HepG2 (cell line): ENCODE data around the gene PRDX3. TPM values are rescaled to one million over a fixed set of nuclear protein-coding genes. Genes with fewer than 3 reads are reported as not detected.

Source experiments
- AKAP8 ChIP-seq: sonication (generic); formaldehyde crosslinking; IDR thresholded peaks from 2 replicates; pipeline ENCODE4 v1.5.1; 2020; ENCODE audit warnings: mild to moderate bottlenecking, missing genetic modification reagents
- CCDC6 ChIP-seq: sonication (generic); formaldehyde crosslinking; IDR thresholded peaks from 2 replicates; pipeline ENCODE4 v1.8.1; 2022; ENCODE audit warnings: mild to moderate bottlenecking, missing genetic modification reagents, moderate library complexity
- DNMT1 ChIP-seq: sonication (generic); formaldehyde crosslinking; IDR thresholded peaks from 2 replicates; pipeline ENCODE4 v1.5.1; 2020; ENCODE audit warnings: mild to moderate bottlenecking, missing genetic modification reagents
- FOXJ3 ChIP-seq: sonication (generic); formaldehyde crosslinking; IDR thresholded peaks from 2 replicates; pipeline ENCODE4 v1.4.0; 2020; ENCODE audit warnings: missing genetic modification reagents, mild to moderate bottlenecking, borderline replicate concordance
- MED1 ChIP-seq: sonication (generic); formaldehyde crosslinking; IDR thresholded peaks from 2 replicates; pipeline ENCODE4 v1.4.0; 2020; ENCODE audit warnings: missing genetic modification reagents
- NFKB2 ChIP-seq: sonication (generic); formaldehyde crosslinking; IDR thresholded peaks from 2 replicates; pipeline ENCODE4 v1.4.0; 2020; ENCODE audit warnings: missing genetic modification reagents, borderline replicate concordance
- NFRKB ChIP-seq: fragments of 450-650 bp; IDR thresholded peaks from 2 replicates; pipeline ENCODE4 v1.6.1; 2017
- SIN3A ChIP-seq: IDR thresholded peaks from 2 replicates; pipeline ENCODE4 v1.6.1; 2011; ENCODE audit warnings: low read depth, mild to moderate bottlenecking, control low read depth, low read length, borderline replicate concordance
- SMAD1 ChIP-seq: sonication (generic); formaldehyde crosslinking; IDR thresholded peaks from 2 replicates; pipeline ENCODE4 v1.4.0; 2020; ENCODE audit warnings: missing genetic modification reagents, low read depth, mild to moderate bottlenecking, borderline replicate concordance
- SNAI1 ChIP-seq: sonication (generic); formaldehyde crosslinking; IDR thresholded peaks from 2 replicates; pipeline ENCODE4 v1.5.0; 2020; ENCODE audit warnings: mild to moderate bottlenecking, missing genetic modification reagents, borderline replicate concordance
- ZNF17 ChIP-seq: sonication (generic); formaldehyde crosslinking; IDR thresholded peaks from 2 replicates; pipeline ENCODE4 v1.5.0; 2020; ENCODE audit warnings: mild to moderate bottlenecking, missing genetic modification reagents
- ZSCAN29 ChIP-seq: sonication (generic); formaldehyde crosslinking; conservative IDR thresholded peaks from 2 replicates; pipeline ENCODE4 v1.4.0; 2020; ENCODE audit warnings: mild to moderate bottlenecking, missing genetic modification reagents
- polyA plus RNA-seq, 8 experiments: library from polyadenylated mRNA; depleted of rRNA in 3 of 8; stranded (reverse) in 7 of 8; unstranded in 1 of 8; fragments of >200 nt; fragmentation: Illumina TruSeq in 4 of 8; extraction: Trizol in 4 of 8; gene quantifications; 2 replicates each; pipeline versions ENCODE4 v1.2.1 to v1.2.3, GENCODE V29; 2011 to 2016; ENCODE audit warnings: low read depth in 4 of 8, missing spikeins in 1 of 8, mixed read lengths in 1 of 8; ENCODE audit not compliant: insufficient read depth in 1 of 8
- total RNA-seq, 5 experiments: library from RNA; depleted of rRNA; stranded (reverse); fragments of >200 nt; fragmentation: Illumina TruSeq; extraction: Trizol; gene quantifications; 2 replicates each; pipeline ENCODE4 v1.2.3, GENCODE V29; 2016; ENCODE audit warnings: low read depth in 1 of 5
- TF ChIP-seq, protein P1 (sequence below): sonication (generic); formaldehyde crosslinking; IDR thresholded peaks from 2 replicates; pipeline ENCODE4 v1.9.0; 2022; ENCODE audit warnings: low read depth, missing genetic modification reagents
- TF ChIP-seq, protein P2 (sequence below): sonication (generic); formaldehyde crosslinking; IDR thresholded peaks from 2 replicates; pipeline ENCODE4 v1.4.0; 2020; ENCODE audit warnings: missing genetic modification reagents, borderline replicate concordance
- TF ChIP-seq, protein P3 (sequence below): sonication (generic); formaldehyde crosslinking; IDR thresholded peaks from 2 replicates; pipeline ENCODE4 v1.5.1; 2020; ENCODE audit warnings: mild to moderate bottlenecking, missing genetic modification reagents, borderline replicate concordance
- TF ChIP-seq, protein P4 (sequence below): sonication (generic); formaldehyde crosslinking; IDR thresholded peaks from 2 replicates; pipeline ENCODE4 v1.4.0; 2020; ENCODE audit warnings: missing genetic modification reagents
- TF ChIP-seq, protein P5 (sequence below): sonication (generic); formaldehyde crosslinking; IDR thresholded peaks from 2 replicates; pipeline ENCODE4 v1.4.0; 2020; ENCODE audit warnings: mild to moderate bottlenecking, missing genetic modification reagents

PRDX3 gene
- total and polyA plus RNA-seq, 2 of the 13 experiments (the other 11 are each of a cell fraction or from before 2014, with no cell fraction given) = 407 to 565 TPM

DNA sequence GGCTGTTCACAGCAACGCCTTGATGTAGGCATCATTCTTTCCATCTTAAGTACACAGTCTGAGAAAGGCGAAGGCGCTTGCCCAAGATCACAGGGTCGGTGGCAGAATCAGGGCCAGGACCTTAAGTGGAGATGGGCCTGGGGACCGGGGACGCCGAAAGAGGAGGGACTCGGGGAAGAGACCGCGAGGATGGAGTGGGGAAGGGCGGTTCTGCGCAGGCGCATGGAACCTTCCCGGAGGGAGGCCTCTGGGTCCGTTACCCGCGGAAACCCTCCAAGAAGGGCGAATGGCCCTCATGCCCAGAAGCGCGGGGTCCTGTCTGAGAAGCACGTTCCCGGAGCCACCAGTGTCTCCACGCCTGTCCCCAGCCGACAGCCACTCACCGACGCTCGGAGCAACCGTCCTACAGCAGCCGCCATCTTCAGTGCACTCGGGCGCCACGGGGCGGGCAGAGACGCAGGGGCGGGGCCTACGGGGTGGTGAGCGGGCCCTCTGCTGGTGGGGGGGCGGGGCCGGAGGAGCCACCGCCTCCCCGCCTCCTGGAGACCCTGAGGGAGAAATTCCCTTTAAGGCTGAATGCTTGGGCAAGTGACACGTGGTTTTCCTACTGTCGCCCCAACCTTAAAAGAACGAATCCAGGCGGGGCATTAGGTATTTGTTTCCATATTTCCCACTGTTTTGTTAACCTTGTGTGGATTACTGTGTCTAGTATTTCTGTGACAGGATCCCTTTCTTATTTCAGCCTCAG lies at the start of gene PRDX3 (continued):
- TF ChIP-seq, protein P1, sequence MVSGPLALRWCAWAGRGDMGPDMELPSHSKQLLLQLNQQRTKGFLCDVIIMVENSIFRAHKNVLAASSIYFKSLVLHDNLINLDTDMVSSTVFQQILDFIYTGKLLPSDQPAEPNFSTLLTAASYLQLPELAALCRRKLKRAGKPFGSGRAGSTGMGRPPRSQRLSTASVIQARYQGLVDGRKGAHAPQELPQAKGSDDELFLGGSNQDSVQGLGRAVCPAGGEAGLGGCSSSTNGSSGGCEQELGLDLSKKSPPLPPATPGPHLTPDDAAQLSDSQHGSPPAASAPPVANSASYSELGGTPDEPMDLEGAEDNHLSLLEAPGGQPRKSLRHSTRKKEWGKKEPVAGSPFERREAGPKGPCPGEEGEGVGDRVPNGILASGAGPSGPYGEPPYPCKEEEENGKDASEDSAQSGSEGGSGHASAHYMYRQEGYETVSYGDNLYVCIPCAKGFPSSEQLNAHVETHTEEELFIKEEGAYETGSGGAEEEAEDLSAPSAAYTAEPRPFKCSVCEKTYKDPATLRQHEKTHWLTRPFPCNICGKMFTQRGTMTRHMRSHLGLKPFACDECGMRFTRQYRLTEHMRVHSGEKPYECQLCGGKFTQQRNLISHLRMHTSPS (CRISPR knock-in tag) = peak; percentile 72; the same call in 1 of the 2 replicates
- TF ChIP-seq, protein P2, sequence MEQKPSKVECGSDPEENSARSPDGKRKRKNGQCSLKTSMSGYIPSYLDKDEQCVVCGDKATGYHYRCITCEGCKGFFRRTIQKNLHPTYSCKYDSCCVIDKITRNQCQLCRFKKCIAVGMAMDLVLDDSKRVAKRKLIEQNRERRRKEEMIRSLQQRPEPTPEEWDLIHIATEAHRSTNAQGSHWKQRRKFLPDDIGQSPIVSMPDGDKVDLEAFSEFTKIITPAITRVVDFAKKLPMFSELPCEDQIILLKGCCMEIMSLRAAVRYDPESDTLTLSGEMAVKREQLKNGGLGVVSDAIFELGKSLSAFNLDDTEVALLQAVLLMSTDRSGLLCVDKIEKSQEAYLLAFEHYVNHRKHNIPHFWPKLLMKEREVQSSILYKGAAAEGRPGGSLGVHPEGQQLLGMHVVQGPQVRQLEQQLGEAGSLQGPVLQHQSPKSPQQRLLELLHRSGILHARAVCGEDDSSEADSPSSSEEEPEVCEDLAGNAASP (CRISPR knock-in tag) = peak; percentile 36
- no peak for TF ChIP-seq NFRKB
- peak; percentile 73; the same call in 1 of the 2 replicates for TF ChIP-seq SIN3A
- TF ChIP-seq, protein P3, sequence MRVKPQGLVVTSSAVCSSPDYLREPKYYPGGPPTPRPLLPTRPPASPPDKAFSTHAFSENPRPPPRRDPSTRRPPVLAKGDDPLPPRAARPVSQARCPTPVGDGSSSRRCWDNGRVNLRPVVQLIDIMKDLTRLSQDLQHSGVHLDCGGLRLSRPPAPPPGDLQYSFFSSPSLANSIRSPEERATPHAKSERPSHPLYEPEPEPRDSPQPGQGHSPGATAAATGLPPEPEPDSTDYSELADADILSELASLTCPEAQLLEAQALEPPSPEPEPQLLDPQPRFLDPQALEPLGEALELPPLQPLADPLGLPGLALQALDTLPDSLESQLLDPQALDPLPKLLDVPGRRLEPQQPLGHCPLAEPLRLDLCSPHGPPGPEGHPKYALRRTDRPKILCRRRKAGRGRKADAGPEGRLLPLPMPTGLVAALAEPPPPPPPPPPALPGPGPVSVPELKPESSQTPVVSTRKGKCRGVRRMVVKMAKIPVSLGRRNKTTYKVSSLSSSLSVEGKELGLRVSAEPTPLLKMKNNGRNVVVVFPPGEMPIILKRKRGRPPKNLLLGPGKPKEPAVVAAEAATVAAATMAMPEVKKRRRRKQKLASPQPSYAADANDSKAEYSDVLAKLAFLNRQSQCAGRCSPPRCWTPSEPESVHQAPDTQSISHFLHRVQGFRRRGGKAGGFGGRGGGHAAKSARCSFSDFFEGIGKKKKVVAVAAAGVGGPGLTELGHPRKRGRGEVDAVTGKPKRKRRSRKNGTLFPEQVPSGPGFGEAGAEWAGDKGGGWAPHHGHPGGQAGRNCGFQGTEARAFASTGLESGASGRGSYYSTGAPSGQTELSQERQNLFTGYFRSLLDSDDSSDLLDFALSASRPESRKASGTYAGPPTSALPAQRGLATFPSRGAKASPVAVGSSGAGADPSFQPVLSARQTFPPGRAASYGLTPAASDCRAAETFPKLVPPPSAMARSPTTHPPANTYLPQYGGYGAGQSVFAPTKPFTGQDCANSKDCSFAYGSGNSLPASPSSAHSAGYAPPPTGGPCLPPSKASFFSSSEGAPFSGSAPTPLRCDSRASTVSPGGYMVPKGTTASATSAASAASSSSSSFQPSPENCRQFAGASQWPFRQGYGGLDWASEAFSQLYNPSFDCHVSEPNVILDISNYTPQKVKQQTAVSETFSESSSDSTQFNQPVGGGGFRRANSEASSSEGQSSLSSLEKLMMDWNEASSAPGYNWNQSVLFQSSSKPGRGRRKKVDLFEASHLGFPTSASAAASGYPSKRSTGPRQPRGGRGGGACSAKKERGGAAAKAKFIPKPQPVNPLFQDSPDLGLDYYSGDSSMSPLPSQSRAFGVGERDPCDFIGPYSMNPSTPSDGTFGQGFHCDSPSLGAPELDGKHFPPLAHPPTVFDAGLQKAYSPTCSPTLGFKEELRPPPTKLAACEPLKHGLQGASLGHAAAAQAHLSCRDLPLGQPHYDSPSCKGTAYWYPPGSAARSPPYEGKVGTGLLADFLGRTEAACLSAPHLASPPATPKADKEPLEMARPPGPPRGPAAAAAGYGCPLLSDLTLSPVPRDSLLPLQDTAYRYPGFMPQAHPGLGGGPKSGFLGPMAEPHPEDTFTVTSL (CRISPR knock-in tag) = no peak
- TF ChIP-seq AKAP8 (CRISPR knock-in tag) = 0 out of 2 replicates have a peak, but pooled peaks have one; percentile 36
- peak; percentile 59; the same call in 1 of the 2 replicates for TF ChIP-seq FOXJ3
- no peak for TF ChIP-seq SNAI1
- TF ChIP-seq, protein P4, sequence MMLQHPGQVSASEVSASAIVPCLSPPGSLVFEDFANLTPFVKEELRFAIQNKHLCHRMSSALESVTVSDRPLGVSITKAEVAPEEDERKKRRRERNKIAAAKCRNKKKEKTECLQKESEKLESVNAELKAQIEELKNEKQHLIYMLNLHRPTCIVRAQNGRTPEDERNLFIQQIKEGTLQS (CRISPR knock-in tag) = no peak
- TF ChIP-seq ZNF17 (CRISPR knock-in tag) = no peak
- TF ChIP-seq ZSCAN29 (CRISPR knock-in tag) = no peak
- TF ChIP-seq, protein P5, sequence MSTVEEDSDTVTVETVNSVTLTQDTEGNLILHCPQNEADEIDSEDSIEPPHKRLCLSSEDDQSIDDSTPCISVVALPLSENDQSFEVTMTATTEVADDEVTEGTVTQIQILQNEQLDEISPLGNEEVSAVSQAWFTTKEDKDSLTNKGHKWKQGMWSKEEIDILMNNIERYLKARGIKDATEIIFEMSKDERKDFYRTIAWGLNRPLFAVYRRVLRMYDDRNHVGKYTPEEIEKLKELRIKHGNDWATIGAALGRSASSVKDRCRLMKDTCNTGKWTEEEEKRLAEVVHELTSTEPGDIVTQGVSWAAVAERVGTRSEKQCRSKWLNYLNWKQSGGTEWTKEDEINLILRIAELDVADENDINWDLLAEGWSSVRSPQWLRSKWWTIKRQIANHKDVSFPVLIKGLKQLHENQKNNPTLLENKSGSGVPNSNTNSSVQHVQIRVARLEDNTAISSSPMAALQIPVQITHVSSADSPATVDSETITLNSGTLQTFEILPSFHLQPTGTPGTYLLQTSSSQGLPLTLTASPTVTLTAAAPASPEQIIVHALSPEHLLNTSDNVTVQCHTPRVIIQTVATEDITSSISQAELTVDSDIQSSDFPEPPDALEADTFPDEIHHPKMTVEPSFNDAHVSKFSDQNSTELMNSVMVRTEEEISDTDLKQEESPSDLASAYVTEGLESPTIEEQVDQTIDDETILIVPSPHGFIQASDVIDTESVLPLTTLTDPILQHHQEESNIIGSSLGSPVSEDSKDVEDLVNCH = no peak
- peak; percentile 84 for TF ChIP-seq NFKB2
- peak; percentile 76; the same call in 1 of the 2 replicates for TF ChIP-seq DNMT1 (CRISPR knock-in tag)
- no peak; the same call in 1 of the 2 replicates for TF ChIP-seq CCDC6 (CRISPR knock-in tag)
- peak; percentile 35; the same call in 1 of the 2 replicates for TF ChIP-seq MED1 (CRISPR knock-in tag)
- TF ChIP-seq SMAD1 (CRISPR knock-in tag) = no peak
